C4-2B (cell line): Measurements from ENCODE around the gene CDH8.

Experiments used
- ZFX ChIP-seq: fragments of 450-650 bp; IDR thresholded peaks from 2 replicates; pipeline ENCODE4 v1.6.1; 2017
- TF ChIP-seq, protein P1 (sequence below): fragments of 450-650 bp; conservative IDR thresholded peaks from 2 replicates; pipeline ENCODE4 v1.5.1; 2017; ENCODE audit warnings: mild to moderate bottlenecking

GRCh38 chr16:61834082-61834481 is 202.2 kb downstream of the CDH8 start:
- TF ChIP-seq, protein P1, sequence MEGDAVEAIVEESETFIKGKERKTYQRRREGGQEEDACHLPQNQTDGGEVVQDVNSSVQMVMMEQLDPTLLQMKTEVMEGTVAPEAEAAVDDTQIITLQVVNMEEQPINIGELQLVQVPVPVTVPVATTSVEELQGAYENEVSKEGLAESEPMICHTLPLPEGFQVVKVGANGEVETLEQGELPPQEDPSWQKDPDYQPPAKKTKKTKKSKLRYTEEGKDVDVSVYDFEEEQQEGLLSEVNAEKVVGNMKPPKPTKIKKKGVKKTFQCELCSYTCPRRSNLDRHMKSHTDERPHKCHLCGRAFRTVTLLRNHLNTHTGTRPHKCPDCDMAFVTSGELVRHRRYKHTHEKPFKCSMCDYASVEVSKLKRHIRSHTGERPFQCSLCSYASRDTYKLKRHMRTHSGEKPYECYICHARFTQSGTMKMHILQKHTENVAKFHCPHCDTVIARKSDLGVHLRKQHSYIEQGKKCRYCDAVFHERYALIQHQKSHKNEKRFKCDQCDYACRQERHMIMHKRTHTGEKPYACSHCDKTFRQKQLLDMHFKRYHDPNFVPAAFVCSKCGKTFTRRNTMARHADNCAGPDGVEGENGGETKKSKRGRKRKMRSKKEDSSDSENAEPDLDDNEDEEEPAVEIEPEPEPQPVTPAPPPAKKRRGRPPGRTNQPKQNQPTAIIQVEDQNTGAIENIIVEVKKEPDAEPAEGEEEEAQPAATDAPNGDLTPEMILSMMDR = no peak
- TF ChIP-seq ZFX = no peak
